Neuronal stem cell (in vitro differentiated cells): ENCODE data around the gene SLC6A2. TPM values are rescaled to one million over a fixed set of nuclear protein-coding genes. Genes with fewer than 3 reads are reported as not detected.
"Not testable (repeated sequence)": the region's sequence is repeated elsewhere in the genome, so short reads cannot be mapped to it uniquely, and the experiment has no call there.

Experiments
- DNase-seq: peaks from one replicate; pipeline ENCODE4 v3.0.0-alpha.2; 2013; ENCODE audit warnings: low spot score
- H2AFZ ChIP-seq: one replicate; pipeline ENCODE4 v1.6.1; 2013; ENCODE audit warnings: mild to moderate bottlenecking, low read length, inconsistent platforms
- H2AK5ac ChIP-seq: 2 replicates; pipeline ENCODE4 v1.6.1; 2013; ENCODE audit warnings: low read depth, mild to moderate bottlenecking, inconsistent platforms, low read length, moderate library complexity, mixed read lengths
- H2BK120ac ChIP-seq: 2 replicates; pipeline ENCODE4 v1.6.1; 2013; ENCODE audit warnings: low read depth, mild to moderate bottlenecking, inconsistent platforms, low read length, moderate library complexity, mixed read lengths
- H2BK12ac ChIP-seq: one replicate; pipeline ENCODE4 v1.6.1; 2013; ENCODE audit warnings: low read length, inconsistent platforms
- H2BK15ac ChIP-seq: 2 replicates; pipeline ENCODE4 v1.6.1; 2013; ENCODE audit warnings: mild to moderate bottlenecking, low read length, inconsistent platforms, mixed read lengths
- H2BK5ac ChIP-seq: one replicate; pipeline ENCODE4 v1.6.1; 2013; ENCODE audit warnings: inconsistent platforms, mild to moderate bottlenecking, low read length, moderate library complexity
- H3K14ac ChIP-seq: one replicate; pipeline ENCODE4 v1.6.1; 2013; ENCODE audit warnings: low read length, inconsistent platforms
- H3K18ac ChIP-seq: 2 replicates; pipeline ENCODE4 v1.6.1; 2013; ENCODE audit warnings: low read length, inconsistent platforms
- H3K23ac ChIP-seq: 2 replicates; pipeline ENCODE4 v1.6.1; 2013; ENCODE audit warnings: low read depth, mild to moderate bottlenecking, mixed read lengths, low read length, inconsistent platforms; ENCODE audit not compliant: poor library complexity
- H3K27ac ChIP-seq: replicated peaks from 3 replicates; pipeline ENCODE4 v1.5.1; 2013; ENCODE audit warnings: low read length, inconsistent platforms
- H3K27me3 ChIP-seq, 3 experiments: 2 replicates each; pipeline ENCODE4 v1.6.1; 2013; ENCODE audit warnings: low read length in 3 of 3, mild to moderate bottlenecking in 2 of 3, inconsistent platforms in 1 of 3, low read depth in 1 of 3, mixed read lengths in 1 of 3, moderate library complexity in 1 of 3; ENCODE audit not compliant: control insufficient read depth in 3 of 3, insufficient read depth in 3 of 3
- H3K36me3 ChIP-seq, 2 donors: replicated peaks in 1 of 2; 2 replicates each; pipeline ENCODE4 v1.6.1; 2013; ENCODE audit warnings: low read length in 2 of 2; ENCODE audit not compliant: control insufficient read depth in 2 of 2, insufficient read depth in 2 of 2
- H3K4ac ChIP-seq: 2 replicates; pipeline ENCODE4 v1.6.1; 2013; ENCODE audit warnings: inconsistent platforms, mild to moderate bottlenecking, low read length, moderate library complexity
- H3K4me1 ChIP-seq, 2 donors: 1 replicate in 1 of 2; 2 replicates in 1 of 2; pipeline ENCODE4 v1.6.1; 2013; ENCODE audit warnings: low read length in 2 of 2, low read depth in 1 of 2; ENCODE audit not compliant: control insufficient read depth in 2 of 2, insufficient read depth in 1 of 2
- H3K4me2 ChIP-seq: one replicate; pipeline ENCODE4 v1.6.1; 2013; ENCODE audit warnings: mild to moderate bottlenecking, low read length, inconsistent platforms; ENCODE audit not compliant: insufficient read depth, poor library complexity, severe bottlenecking
- H3K4me3 ChIP-seq, 2 donors: 2 replicates each; pipeline ENCODE4 v1.5.1; 2013; ENCODE audit warnings: low read length in 2 of 2, mild to moderate bottlenecking in 2 of 2, inconsistent platforms in 1 of 2, moderate library complexity in 1 of 2
- H3K79me1 ChIP-seq: one replicate; pipeline ENCODE4 v1.6.1; 2013; ENCODE audit warnings: low read depth, mild to moderate bottlenecking, inconsistent platforms, low read length, moderate library complexity
- H3K9ac ChIP-seq: one replicate; pipeline ENCODE4 v1.6.1; 2013; ENCODE audit warnings: mild to moderate bottlenecking, low read depth, low read length, inconsistent platforms; ENCODE audit not compliant: poor library complexity
- H3K9me3 ChIP-seq, 2 donors: replicated peaks in 1 of 2; 2 replicates each; pipeline versions ENCODE3 to v1.6.1; 2013; ENCODE audit warnings: low read length in 2 of 2, mild to moderate bottlenecking in 2 of 2, inconsistent platforms in 1 of 2, low read depth in 1 of 2, mixed read lengths in 1 of 2, moderate library complexity in 1 of 2; ENCODE audit not compliant: control insufficient read depth in 2 of 2, insufficient read depth in 1 of 2
- H4K8ac ChIP-seq: one replicate; pipeline ENCODE4 v1.6.1; 2013; ENCODE audit warnings: low read depth, mild to moderate bottlenecking, inconsistent platforms, low read length, moderate library complexity
- H4K91ac ChIP-seq: one replicate; pipeline ENCODE4 v1.6.1; 2013; ENCODE audit warnings: low read length, low read depth, mild to moderate bottlenecking, inconsistent platforms; ENCODE audit not compliant: poor library complexity
- WGBS, 2 donors: extraction: QIAGEN DNeasy Blood & Tissue Kit; methylation state at CpG; one replicate each; pipeline ENCODE4 v1.1.7; 2013; ENCODE audit warnings: missing lambda C conversion rate in 2 of 2, mixed read lengths in 1 of 2; ENCODE audit not compliant: insufficient read length in 2 of 2, insufficient replicate concordance in 1 of 2; ENCODE audit errors: extremely low coverage in 2 of 2; 5-methylcytosine and 5-hydroxymethylcytosine counted together
- polyA plus RNA-seq, 2 experiments: library from polyadenylated mRNA; stranded (reverse); fragments of 200-250 nt; gene quantifications; one replicate each; pipeline ENCODE4 v1.2.3, GENCODE V29; 2013

Gene SLC6A2
- polyA plus RNA-seq (2013, experiment 1 of 2): not detected
- polyA plus RNA-seq (2013, experiment 2 of 2): not detected

GRCh38 chr16:55655897-55656681 is at the start of gene SLC6A2:
Gene SLC6A2, plus strand, starts transcription at chr16:55655988. Its CDS starts 707 bp downstream, at chr16:55656695.
- peaks cover 0 to 2% of the 10 kb centered on the region in 2 donors for H3K4me1 ChIP-seq
- H2BK12ac ChIP-seq: no peak within 1 kb of the TSS
- H2BK5ac ChIP-seq: no peak within 1 kb of the TSS
- peak within 1 kb of the TSS; percentile 91 for H3K23ac ChIP-seq
- H2AFZ ChIP-seq: peak within 1 kb of the TSS; percentile 22
- peaks cover 0 to 2% of the 10 kb centered on the region in 2 donors for H3K9me3 ChIP-seq
- DNase-seq: peak; percentile 46
- no CpG with 5 or more reads among the region's 71 CpGs for WGBS, 2 donors
- peak within 1 kb of the TSS; percentile 47 for H3K9ac ChIP-seq
- H2BK15ac ChIP-seq: peak within 1 kb of the TSS; percentile 31
- H3K14ac ChIP-seq: no peak within 1 kb of the TSS
- peak within 1 kb of the TSS in 1 of 2 donors; percentile 65 for H3K4me3 ChIP-seq
- no peak within 1 kb of the TSS for H3K4ac ChIP-seq
- no peak within 1 kb of the TSS for H4K91ac ChIP-seq
- H3K79me1 ChIP-seq: no peaks in the 10 kb centered on the region
- no peak within 1 kb of the TSS for H2BK120ac ChIP-seq
- H3K27ac ChIP-seq: no peak within 1 kb of the TSS
- peak within 1 kb of the TSS; percentile 97 for H3K4me2 ChIP-seq
- H3K36me3 ChIP-seq: no peaks in the 10 kb centered on the region
- H4K8ac ChIP-seq: no peak within 1 kb of the TSS
- peak within 1 kb of the TSS; percentile 40 for H3K18ac ChIP-seq
- no peak within 1 kb of the TSS for H2AK5ac ChIP-seq
- H3K27me3 ChIP-seq: peaks cover 17 to 89% (median 58%) of the 10 kb centered on the region in 3 experiments

- Histone ChIP-seq H3K36me3 (no peaks in the 10 kb centered on the region), H3K14ac (no peak overlapping the region), H3K23ac (no peak overlapping the region), H3K27me3 (no peaks in the 10 kb centered on the region), H3K4ac (no peak overlapping the region), H2BK12ac (no peak overlapping the region), H3K4me2 (no peak overlapping the region), H3K4me3 (no peak overlapping the region), H2AFZ (no peak overlapping the region), H4K8ac (no peak overlapping the region), H3K79me1 (no peaks in the 10 kb centered on the region), H4K91ac (no peak overlapping the region), H3K9ac (no peak overlapping the region), H3K9me3 (peaks cover 0 to 5% of the 10 kb centered on the region in 2 donors), H2BK120ac (no peak overlapping the region), H3K18ac (no peak overlapping the region), H2BK15ac (no peak overlapping the region), H3K27ac (no peak overlapping the region), H3K4me1 (no peaks in the 10 kb centered on the region), H2BK5ac (no peak overlapping the region), H2AK5ac (no peak overlapping the region)
- WGBS, 2 donors: no CpG with 5 or more reads among the region's 6 CpGs
- no peak for DNase-seq
Measured at GRCh38 chr16:55613613-55614335, 42.0 kb upstream of the SLC6A2 start.

GRCh38 chr16:55615071-55615470 is 40.7 kb upstream of the SLC6A2 start:
- Histone ChIP-seq H2BK120ac (no peak overlapping the region), H3K4me2 (no peak overlapping the region)

GRCh38 chr16:55615670-55616069 is 40.1 kb upstream of the SLC6A2 start:
- not testable (repeated sequence) for H3K4ac ChIP-seq, H4K8ac ChIP-seq, H2BK5ac ChIP-seq, H2AFZ ChIP-seq, H3K14ac ChIP-seq, H2BK120ac ChIP-seq, H3K27ac ChIP-seq, H2BK12ac ChIP-seq, DNase-seq, H4K91ac ChIP-seq, H2AK5ac ChIP-seq, H3K79me1 ChIP-seq, H3K27me3 ChIP-seq, H3K36me3 ChIP-seq, H3K4me3 ChIP-seq, H3K9ac ChIP-seq, H2BK15ac ChIP-seq, H3K4me1 ChIP-seq, H3K9me3 ChIP-seq, H3K18ac ChIP-seq, H3K23ac ChIP-seq, H3K4me2 ChIP-seq
- no CpG with 5 or more reads among the region's 11 CpGs for WGBS, 2 donors

More at GRCh38 chr16:55615071-55615470, 40.7 kb upstream of the SLC6A2 start:
- no peak overlapping the region for H3K18ac ChIP-seq
- no peak overlapping the region for H2BK5ac ChIP-seq
- H3K4ac ChIP-seq: no peak overlapping the region
- H4K91ac ChIP-seq: no peak overlapping the region
- H3K27ac ChIP-seq: no peak overlapping the region
- no peak overlapping the region for H2AK5ac ChIP-seq
- no peak overlapping the region for H4K8ac ChIP-seq
- no CpG with 5 or more reads among the region's 3 CpGs for WGBS, 2 donors
- H3K23ac ChIP-seq: no peak overlapping the region
- no peaks in the 10 kb centered on the region for H3K4me1 ChIP-seq
- no peak overlapping the region for H2BK12ac ChIP-seq
- H2AFZ ChIP-seq: no peak overlapping the region
- no peak overlapping the region for H2BK15ac ChIP-seq
- H3K9ac ChIP-seq: no peak overlapping the region
- peaks cover 0 to 5% of the 10 kb centered on the region in 2 donors for H3K9me3 ChIP-seq
- no peaks in the 10 kb centered on the region for H3K79me1 ChIP-seq
- no peak overlapping the region for H3K4me3 ChIP-seq
- H3K36me3 ChIP-seq: no peaks in the 10 kb centered on the region
- no peaks in the 10 kb centered on the region for H3K27me3 ChIP-seq
- no peak overlapping the region for H3K14ac ChIP-seq
- DNase-seq: no peak
